Measurements from ENCODE around the gene CYP1B1.

DNA sequence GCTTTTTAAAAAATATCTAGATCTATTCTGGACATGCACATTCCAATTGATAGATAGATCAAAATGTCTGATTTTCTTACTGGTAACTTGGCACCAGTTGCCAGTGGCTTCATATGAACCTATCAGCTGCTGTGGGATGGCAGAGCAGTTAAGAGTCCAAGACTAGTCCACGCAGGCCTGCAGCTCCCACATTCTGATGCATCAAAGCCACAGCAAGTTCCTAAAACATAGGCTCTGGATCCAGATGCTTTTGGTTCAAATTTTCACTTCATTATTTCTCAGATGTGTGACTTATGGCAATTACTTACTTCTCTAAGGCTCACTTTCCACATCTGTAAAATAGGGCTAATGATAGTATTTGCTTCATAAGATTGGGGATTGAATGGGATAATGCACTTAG is 48.0 kb upstream of the CYP1B1 start:
- TF ChIP-seq POLR2A (IDR thresholded peaks at IDR 0.05) (no peak), POLR2AphosphoS5 (IDR thresholded peaks at IDR 0.05) (no peak), EP300 (IDR thresholded peaks at IDR 0.05) (no peak)
- TF ChIP-seq, protein P1, sequence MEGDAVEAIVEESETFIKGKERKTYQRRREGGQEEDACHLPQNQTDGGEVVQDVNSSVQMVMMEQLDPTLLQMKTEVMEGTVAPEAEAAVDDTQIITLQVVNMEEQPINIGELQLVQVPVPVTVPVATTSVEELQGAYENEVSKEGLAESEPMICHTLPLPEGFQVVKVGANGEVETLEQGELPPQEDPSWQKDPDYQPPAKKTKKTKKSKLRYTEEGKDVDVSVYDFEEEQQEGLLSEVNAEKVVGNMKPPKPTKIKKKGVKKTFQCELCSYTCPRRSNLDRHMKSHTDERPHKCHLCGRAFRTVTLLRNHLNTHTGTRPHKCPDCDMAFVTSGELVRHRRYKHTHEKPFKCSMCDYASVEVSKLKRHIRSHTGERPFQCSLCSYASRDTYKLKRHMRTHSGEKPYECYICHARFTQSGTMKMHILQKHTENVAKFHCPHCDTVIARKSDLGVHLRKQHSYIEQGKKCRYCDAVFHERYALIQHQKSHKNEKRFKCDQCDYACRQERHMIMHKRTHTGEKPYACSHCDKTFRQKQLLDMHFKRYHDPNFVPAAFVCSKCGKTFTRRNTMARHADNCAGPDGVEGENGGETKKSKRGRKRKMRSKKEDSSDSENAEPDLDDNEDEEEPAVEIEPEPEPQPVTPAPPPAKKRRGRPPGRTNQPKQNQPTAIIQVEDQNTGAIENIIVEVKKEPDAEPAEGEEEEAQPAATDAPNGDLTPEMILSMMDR (IDR thresholded peaks at IDR 0.05) = no peak

Measured in sigmoid colon (tissue), 4 donors.